GM10248 (cell line): ENCODE data around the gene C18orf32.

Experiments used
- CTCF ChIA-PET: fragments of 300-600 bp; sonication (Branson Sonifier 250); formaldehyde crosslinking; extraction: SDS; loops from one replicate; lab custom pipeline; 2021; ENCODE audit warnings: antibody characterized with exemption; lab: Yijun Ruan, JAX
- POLR2A ChIA-PET: fragments of 350-650 bp; sonication (Branson Sonifier 250); formaldehyde crosslinking; extraction: SDS; loops from one replicate; lab custom pipeline; 2020; ENCODE audit warnings: antibody characterized with exemption; lab: Yijun Ruan, JAX
- DNase-seq: peaks from one replicate; pipeline ENCODE4 v3.0.0; 2012; ENCODE audit errors: extremely low spot score
- CTCF ChIP-seq: IDR thresholded peaks from 2 replicates; pipeline ENCODE4 v1.5.1; 2012; ENCODE audit warnings: mild to moderate bottlenecking, low read depth; ENCODE audit errors: extremely low read depth, missing control alignments, control extremely low read depth

C18orf32 gene

GRCh38 chr18:49432602-49433001 lies 54.4 kb downstream of the C18orf32 start:
- ChIA-PET POLR2A (interaction anchor here (0.6 kb wide), 3 partner anchors 52 to 848 kb away, joined by 3 to 5 read pairs (median 4); partner anchors contain the start of gene MBD1), CTCF (interaction anchor here (0.7 to 1.8 kb wide), 7 partner anchors 11 to 188 kb away, joined by 3 to 7 read pairs (median 3); no protein-coding TSS in a partner anchor)
- DNase-seq = no peak
- TF ChIP-seq CTCF = no peak

GRCh38 chr18:49431165-49431962 lies 55.7 kb downstream of the C18orf32 start:
- CTCF ChIA-PET = interaction anchor here (0.9 to 1.8 kb wide), 3 partner anchors 12 to 15 kb away, joined by 4 to 7 read pairs (median 4); no protein-coding TSS in a partner anchor
- no peak for TF ChIP-seq CTCF
- POLR2A ChIA-PET = no interaction called here
- DNase-seq = no peak
